Skeletal muscle tissue (tissue), 4 donors: ENCODE data around the gene NAV2. TPM values are rescaled to one million over a fixed set of nuclear protein-coding genes. Genes with fewer than 3 reads are reported as not detected.

Source experiments
- H3K27ac ChIP-seq: one replicate; pipeline ENCODE4 v1.7.0; 2013; ENCODE audit warnings: mild to moderate bottlenecking, low read depth, low read length, inconsistent platforms
- H3K27me3 ChIP-seq, 3 donors: one replicate each; pipeline ENCODE4 v1.7.0; 2013; ENCODE audit warnings: low read length in 3 of 3; ENCODE audit not compliant: control insufficient read depth in 3 of 3, insufficient read depth in 3 of 3
- H3K36me3 ChIP-seq, 3 donors: one replicate each; pipeline ENCODE4 v1.7.0; 2013; ENCODE audit warnings: low read length in 3 of 3; ENCODE audit not compliant: control insufficient read depth in 3 of 3, insufficient read depth in 3 of 3
- H3K4me1 ChIP-seq, 3 donors: one replicate each; pipeline ENCODE4 v1.7.0; 2013; ENCODE audit warnings: low read length in 3 of 3, mild to moderate bottlenecking in 3 of 3; ENCODE audit not compliant: control insufficient read depth in 3 of 3, insufficient read depth in 3 of 3
- H3K4me3 ChIP-seq, 3 donors: one replicate each; pipeline ENCODE4 v1.7.0; 2013; ENCODE audit warnings: low read length in 3 of 3
- H3K9ac ChIP-seq, 3 donors: one replicate each; pipeline ENCODE4 v1.7.0; 2013; ENCODE audit warnings: low read length in 3 of 3, mild to moderate bottlenecking in 3 of 3, moderate library complexity in 2 of 3, low read depth in 1 of 3
- H3K9me3 ChIP-seq, 3 donors: one replicate each; pipeline ENCODE4 v1.7.0; 2013; ENCODE audit warnings: low read length in 3 of 3; ENCODE audit not compliant: control insufficient read depth in 3 of 3
- total RNA-seq: library from RNA; depleted of rRNA; stranded (reverse); fragments of >200 nt; gene quantifications from one replicate; pipeline ENCODE4 v1.2.3, GENCODE V29; 2014
- donor health status: Osteomylitis.

Gene NAV2
- total RNA-seq, 1 donor from 2014 or later: 43.3 TPM

DNA sequence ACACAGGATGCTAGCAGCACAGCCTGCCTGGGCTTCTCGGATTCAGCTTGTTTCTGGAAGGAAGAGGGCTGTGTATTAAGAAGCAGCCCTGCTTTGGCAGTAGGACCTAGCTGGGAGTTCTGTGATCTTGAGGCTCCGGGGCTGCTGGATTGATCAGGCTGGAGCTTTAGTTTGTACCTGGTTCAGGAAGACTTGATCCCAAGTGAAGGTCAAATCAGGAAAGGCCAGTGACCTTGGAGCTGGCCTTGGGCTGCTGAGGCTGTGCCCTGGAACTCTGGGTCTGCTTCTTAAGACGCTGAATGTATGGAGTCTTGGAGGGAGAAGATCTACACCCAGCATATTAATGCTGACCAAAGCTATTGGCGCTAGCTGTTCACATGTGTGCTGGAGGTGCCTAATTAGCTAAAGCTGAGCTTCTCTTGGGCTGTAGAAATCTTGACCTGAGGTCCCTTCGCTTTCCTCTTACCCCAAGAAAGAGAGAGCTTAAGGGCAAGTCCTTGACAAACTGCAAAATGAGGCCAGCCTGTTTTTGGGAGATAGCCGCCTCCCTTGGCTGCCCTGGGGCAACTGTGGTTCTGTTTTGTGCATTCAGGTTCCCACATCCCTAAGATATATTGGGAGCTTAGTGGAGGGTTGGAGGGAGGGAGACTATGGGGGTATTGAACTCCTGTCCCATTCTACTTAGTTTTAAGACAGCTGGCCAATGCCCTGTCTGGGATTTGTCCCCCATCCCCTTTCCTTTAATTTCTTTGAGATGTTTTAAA is 311.7 kb downstream of the NAV2 start:
- no peaks in the 10 kb centered on the region for H3K36me3 ChIP-seq
- H3K4me3 ChIP-seq: no peak overlapping the region
- H3K27me3 ChIP-seq: no peaks in the 10 kb centered on the region
- H3K9me3 ChIP-seq: no peaks in the 10 kb centered on the region
- peaks cover 12 to 18% (median 16%) of the 10 kb centered on the region in 3 donors for H3K4me1 ChIP-seq
- no peak overlapping the region for H3K9ac ChIP-seq
- no peak overlapping the region for H3K27ac ChIP-seq

DNA sequence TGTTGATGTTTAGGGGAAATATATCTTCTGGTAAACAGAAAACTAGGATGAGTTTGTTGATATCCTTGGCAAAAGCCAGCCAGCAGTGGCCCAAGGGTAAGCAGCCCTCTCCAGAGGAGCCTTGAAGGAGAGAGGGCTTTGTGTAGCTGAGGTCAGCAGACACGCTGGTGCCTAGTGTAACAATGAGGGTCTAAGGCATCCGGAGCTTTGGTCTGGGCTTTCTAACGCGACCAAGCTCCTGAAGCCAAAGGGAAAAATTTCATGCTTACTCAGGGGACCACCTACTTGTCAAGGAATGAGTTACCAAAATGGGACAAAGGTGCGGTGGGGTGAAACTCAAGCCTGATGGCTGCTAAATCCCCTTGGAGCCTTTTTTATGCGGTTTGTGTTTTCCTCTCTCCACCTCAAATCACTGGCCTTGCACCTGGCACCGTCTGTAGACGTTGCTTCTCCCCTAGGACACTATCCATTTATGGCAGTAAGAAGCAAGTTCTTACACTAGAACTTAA is 312.7 kb downstream of the NAV2 start:
- Histone ChIP-seq H3K27ac (no peak overlapping the region), H3K27me3 (no peaks in the 10 kb centered on the region), H3K9ac (no peak overlapping the region), H3K36me3 (no peaks in the 10 kb centered on the region), H3K4me3 (no peak overlapping the region), H3K9me3 (no peaks in the 10 kb centered on the region), H3K4me1 (peaks cover 12 to 18% (median 16%) of the 10 kb centered on the region in 3 donors)

DNA sequence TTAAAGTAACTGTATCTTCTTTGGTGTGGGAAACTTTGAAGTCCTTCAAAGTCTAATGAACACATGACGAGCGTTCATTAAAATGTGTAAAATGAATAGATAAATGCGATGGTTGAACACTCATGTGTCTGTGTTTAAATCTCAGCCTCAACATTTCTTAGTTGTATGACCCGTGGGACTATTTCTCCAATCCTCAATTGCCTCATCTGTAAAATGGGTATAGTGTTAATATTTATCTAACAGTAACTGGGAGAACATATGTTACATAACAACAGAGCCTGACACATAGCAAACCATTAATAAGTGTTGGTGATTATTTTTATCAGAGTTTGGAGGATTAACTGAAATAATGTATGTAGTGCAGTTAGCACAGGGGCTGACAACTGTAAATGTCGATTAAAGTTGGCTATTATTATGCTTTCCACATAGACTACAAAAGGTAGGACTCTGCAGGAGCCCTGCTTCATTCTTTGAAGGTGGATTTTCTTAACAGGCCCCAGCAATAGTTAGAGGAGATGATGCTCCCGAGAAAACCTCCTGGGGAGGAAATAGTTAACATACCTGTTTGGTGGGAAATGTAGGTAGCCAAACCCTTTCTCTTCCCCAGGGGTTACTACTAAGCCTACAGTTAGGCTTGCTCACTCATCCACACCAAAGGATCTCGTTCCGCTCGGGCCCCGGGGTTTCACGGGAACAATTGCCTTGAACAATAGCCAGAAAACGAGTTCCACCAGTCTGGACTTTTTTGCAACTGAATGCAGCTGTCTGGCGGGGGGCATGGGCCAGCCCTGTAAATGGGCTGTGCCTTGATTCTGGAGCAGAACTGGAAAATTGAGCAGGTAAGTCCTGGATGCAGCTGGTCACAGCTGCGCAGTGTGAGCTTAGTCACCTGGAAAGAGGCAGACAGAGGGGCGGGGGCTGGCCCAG is 314.3 kb downstream of the NAV2 start:
- Histone ChIP-seq H3K27me3 (no peaks in the 10 kb centered on the region), H3K36me3 (no peaks in the 10 kb centered on the region), H3K9ac (no peak overlapping the region), H3K9me3 (no peaks in the 10 kb centered on the region), H3K4me1 (peaks cover 12 to 18% (median 16%) of the 10 kb centered on the region in 3 donors), H3K27ac (no peak overlapping the region), H3K4me3 (no peak overlapping the region)

DNA sequence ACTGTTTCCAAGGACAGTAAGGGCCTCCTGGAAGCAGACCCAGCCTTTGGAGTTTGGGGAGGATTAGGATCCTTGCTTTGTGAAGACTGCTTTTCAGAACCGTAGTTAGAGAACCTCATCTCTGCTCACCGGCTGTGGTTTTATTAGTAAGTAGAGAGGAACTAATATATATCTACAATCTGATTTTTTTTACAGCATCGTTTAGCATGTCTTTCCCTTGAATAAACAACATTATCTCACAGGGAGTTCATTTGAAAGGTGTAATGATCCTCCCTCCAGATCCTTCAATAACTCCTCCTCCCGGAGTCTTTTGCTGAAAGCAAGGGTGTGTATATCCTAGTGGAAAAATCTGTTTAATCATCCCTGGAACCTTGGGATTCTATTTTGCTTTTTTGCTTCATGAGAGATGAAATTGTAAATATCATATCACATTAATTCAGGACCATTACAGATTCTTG is 314.9 kb downstream of the NAV2 start:
- no peak overlapping the region for H3K4me3 ChIP-seq
- H3K9ac ChIP-seq: no peak overlapping the region
- peaks cover 10 to 16% (median 12%) of the 10 kb centered on the region in 3 donors for H3K4me1 ChIP-seq
- H3K36me3 ChIP-seq: no peaks in the 10 kb centered on the region
- H3K9me3 ChIP-seq: no peaks in the 10 kb centered on the region
- no peaks in the 10 kb centered on the region for H3K27me3 ChIP-seq
- H3K27ac ChIP-seq: no peak overlapping the region

DNA sequence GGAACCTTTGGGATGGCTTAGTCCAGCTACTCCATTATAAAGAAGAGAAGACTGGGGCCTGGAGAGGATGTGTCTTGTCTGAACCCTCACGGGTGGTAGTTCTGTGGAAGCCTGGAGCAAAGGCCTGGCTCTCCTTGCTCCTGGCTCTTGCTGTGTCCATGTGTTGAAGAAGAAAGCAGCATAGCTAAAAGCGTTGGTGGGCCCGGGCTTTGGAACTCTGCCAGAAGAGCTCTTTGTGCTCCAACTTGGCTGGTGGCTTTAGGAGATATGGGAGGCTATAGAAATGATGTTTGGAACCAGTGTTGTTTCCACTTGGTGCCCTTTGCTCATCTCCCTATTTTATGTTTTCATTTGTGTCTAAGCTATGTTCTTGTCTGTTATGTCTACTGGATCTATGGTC is 316.6 kb downstream of the NAV2 start:
- peaks cover 0 to 1% (median 0%) of the 10 kb centered on the region in 3 donors for H3K4me1 ChIP-seq
- no peak overlapping the region for H3K9ac ChIP-seq
- H3K4me3 ChIP-seq: no peak overlapping the region
- H3K27ac ChIP-seq: no peak overlapping the region
- H3K27me3 ChIP-seq: no peaks in the 10 kb centered on the region
- no peaks in the 10 kb centered on the region for H3K9me3 ChIP-seq
- no peaks in the 10 kb centered on the region for H3K36me3 ChIP-seq

DNA sequence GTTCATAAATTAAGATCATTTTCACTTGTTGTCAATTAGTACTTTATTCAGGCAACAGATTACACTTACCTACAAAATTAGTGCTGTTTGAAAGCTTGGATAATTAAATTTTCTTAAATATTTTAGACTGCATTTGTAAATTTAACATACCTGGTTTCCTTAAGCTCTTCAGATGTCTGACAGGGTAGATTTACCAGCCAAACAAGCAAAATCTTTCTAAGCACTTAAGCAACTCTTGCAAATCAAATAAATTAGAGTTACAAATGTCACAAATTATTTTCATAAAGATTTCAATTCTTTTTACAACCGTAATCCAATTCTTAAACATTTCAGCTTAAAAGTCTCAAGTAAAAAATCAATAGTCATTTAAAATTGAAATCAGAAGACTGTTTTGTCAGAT is 317.8 kb downstream of the NAV2 start:
- Histone ChIP-seq H3K36me3 (no peaks in the 10 kb centered on the region), H3K4me1 (peaks cover 0 to 1% (median 0%) of the 10 kb centered on the region in 3 donors), H3K9me3 (no peaks in the 10 kb centered on the region), H3K27me3 (no peaks in the 10 kb centered on the region), H3K9ac (no peak overlapping the region), H3K27ac (no peak overlapping the region), H3K4me3 (no peak overlapping the region)

DNA sequence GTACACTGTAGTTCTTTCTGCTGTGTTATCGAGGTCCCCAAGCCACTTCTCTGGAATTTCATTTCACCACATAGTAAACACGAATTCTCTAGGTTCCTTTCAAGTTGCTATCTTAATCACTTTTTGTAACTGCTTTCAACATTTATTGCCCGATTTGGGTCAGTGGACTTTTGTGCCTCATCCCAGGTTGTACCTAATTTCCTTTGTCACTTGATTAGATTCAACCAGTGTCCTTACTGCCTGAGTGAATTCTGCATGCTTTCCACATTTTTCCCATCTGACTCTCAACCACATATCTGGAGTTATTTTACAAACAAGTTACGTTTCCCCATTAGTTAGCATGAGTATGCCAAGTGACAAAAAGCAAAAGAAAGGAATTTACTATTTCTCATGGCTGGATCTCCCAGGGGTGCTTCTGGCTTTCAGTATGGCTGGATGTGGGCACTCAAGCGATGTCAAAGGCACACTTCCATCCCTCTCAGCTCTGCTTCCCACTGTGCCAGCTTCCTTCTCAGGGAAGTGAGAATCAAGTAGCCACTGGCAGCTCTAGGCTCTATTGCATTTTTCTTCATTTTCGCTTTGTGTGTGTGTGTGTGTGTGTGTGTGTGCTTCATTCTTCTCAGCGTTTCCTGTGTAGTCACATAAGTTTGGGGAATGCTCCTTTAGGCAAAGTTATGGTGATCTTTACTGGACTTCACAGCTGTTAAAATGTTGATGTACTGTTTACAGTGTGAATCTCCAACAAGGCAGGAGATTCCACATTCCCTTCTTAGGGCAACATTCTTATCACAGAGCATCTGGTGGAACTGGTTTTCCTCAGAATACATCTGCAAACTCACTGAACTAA is 318.7 kb downstream of the NAV2 start:
- H3K27me3 ChIP-seq: no peaks in the 10 kb centered on the region
- H3K9ac ChIP-seq: no peak overlapping the region
- H3K9me3 ChIP-seq: no peaks in the 10 kb centered on the region
- H3K36me3 ChIP-seq: no peaks in the 10 kb centered on the region
- H3K4me1 ChIP-seq: peaks cover 0 to 7% (median 3%) of the 10 kb centered on the region in 3 donors
- no peak overlapping the region for H3K27ac ChIP-seq
- no peak overlapping the region for H3K4me3 ChIP-seq

DNA sequence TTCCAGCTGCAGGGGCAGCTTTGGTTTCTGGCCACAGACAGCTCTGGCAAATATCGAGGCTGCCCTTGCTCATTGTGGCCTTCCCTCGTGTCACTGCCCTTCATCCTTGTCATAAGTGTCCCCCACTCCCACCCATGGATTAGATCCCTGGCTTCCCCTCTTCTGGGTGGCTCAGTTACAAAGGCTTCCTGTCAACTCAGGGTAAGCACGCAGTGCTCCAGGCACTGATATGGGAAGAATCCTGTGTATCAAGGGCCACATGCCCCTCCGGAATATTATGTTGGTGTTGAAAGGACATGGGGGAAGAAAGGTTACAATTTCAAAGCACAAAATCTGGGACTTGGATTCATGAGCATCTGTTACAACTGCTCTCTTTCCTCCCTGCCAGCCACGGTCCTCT is 319.5 kb downstream of the NAV2 start:
- Histone ChIP-seq H3K27me3 (no peaks in the 10 kb centered on the region), H3K4me3 (no peak overlapping the region), H3K9ac (no peak overlapping the region), H3K9me3 (no peaks in the 10 kb centered on the region), H3K27ac (no peak overlapping the region), H3K36me3 (no peaks in the 10 kb centered on the region), H3K4me1 (peaks cover 4 to 11% (median 7%) of the 10 kb centered on the region in 3 donors)

DNA sequence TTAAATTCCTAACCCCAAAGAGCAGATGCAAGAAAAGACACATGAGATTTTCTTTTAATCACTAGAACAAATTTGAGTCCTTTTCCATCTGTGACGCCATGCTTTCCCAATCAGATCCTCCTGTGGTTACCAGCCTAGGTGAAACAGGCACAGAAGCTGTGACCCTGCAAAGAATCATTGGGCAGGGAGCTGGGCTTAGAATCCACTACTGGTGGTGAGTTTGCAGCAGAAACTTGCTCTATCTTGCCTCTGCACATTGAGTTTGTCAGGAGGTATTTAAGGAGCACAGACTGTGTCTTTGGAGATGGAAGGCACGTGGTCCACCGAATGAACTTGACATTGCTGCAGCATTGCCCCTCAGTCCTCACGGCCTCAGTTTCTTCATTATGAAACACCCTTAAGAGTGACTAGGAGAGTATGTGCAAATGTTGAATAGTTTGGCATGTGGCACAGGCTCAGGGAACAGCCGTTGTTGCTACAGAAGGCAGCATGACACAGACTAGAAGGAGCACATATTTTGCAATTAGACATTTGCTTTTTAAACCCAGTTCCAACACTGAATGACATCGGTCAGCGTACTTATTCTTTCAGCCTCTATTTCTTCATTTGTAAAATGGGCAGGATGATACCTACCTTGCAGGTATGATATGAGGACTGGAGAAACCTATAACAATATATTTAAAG is 320.1 kb downstream of the NAV2 start:
- Histone ChIP-seq H3K4me3 (no peak overlapping the region), H3K4me1 (peaks cover 4 to 11% (median 7%) of the 10 kb centered on the region in 3 donors), H3K36me3 (no peaks in the 10 kb centered on the region), H3K9me3 (no peaks in the 10 kb centered on the region), H3K27me3 (no peaks in the 10 kb centered on the region), H3K27ac (no peak overlapping the region), H3K9ac (no peak overlapping the region)
